K562 (cell line): ENCODE measurements around the gene CNOT1. TPM values are rescaled to one million over a fixed set of nuclear protein-coding genes. Genes with fewer than 3 reads are reported as not detected.

Experiments used
- EGR1 ChIP-seq: fragments of 450-650 bp; conservative IDR thresholded peaks from 2 replicates; pipeline ENCODE4 v1.6.1; 2017; ENCODE audit warnings: mild to moderate bottlenecking
- HMGXB4 ChIP-seq: sonication (generic); formaldehyde crosslinking; IDR thresholded peaks from 2 replicates; pipeline ENCODE4 v1.8.1; 2023; ENCODE audit warnings: mild to moderate bottlenecking, missing genetic modification reagents
- KDM2B ChIP-seq: fragments of 250-450 bp; sonication (Bioruptor Pico); IDR thresholded peaks from 2 replicates; pipeline ENCODE4 v1.8.0; 2021; ENCODE audit warnings: mild to moderate bottlenecking, moderate library complexity
- MLLT1 ChIP-seq, 2 experiments: fragments of 450-650 bp; IDR thresholded peaks; 2 replicates each; pipeline ENCODE4 v1.6.1; 2016
- USF2 ChIP-seq: sonication (generic); formaldehyde crosslinking; IDR thresholded peaks from 2 replicates; pipeline ENCODE4 v1.5.0; 2020; ENCODE audit warnings: missing genetic modification reagents
- ZBTB17 ChIP-seq: fragments of 450-650 bp; formaldehyde crosslinking; IDR thresholded peaks from 2 replicates; pipeline ENCODE4 v1.4.0; 2020; ENCODE audit warnings: mild to moderate bottlenecking
- ZNF263 ChIP-seq: sonication (generic); formaldehyde crosslinking; IDR thresholded peaks from 2 replicates; pipeline ENCODE4 v1.8.0; 2022; ENCODE audit warnings: mild to moderate bottlenecking, missing genetic modification reagents, borderline replicate concordance
- ZNF277 ChIP-seq: fragments of 250-450 bp; sonication (Bioruptor Pico); IDR thresholded peaks from 2 replicates; pipeline ENCODE4 v1.8.0; 2022; ENCODE audit warnings: inconsistent platforms, mild to moderate bottlenecking, moderate library complexity, borderline replicate concordance
- ZNF384 ChIP-seq: IDR thresholded peaks from 2 replicates; pipeline ENCODE4 v1.6.1; 2012; ENCODE audit warnings: low read depth, low read length, improper control_type of control experiment
- ZNF75A ChIP-seq: fragments of 450-650 bp; formaldehyde crosslinking; IDR thresholded peaks from 2 replicates; pipeline ENCODE4 v1.4.0; 2020; ENCODE audit warnings: mild to moderate bottlenecking
- ZNF766 ChIP-seq: fragments of 200-800 bp; sonication (Bioruptor generic); conservative IDR thresholded peaks from 2 replicates; pipeline ENCODE4 v1.6.1; 2016; ENCODE audit warnings: missing genetic modification characterization, missing compliant biosample characterization
- polyA plus RNA-seq, 8 experiments: library from polyadenylated mRNA; depleted of rRNA in 4 of 8; stranded (reverse) in 5 of 8; unstranded in 3 of 8; fragments of >200 nt; fragmentation: Nextera tagmentation in 2 of 8; fragmentation: Illumina TruSeq in 1 of 8; extraction: Ambion mirVana in 2 of 8; extraction: Trizol in 1 of 8; gene quantifications; 2 replicates each; pipeline versions ENCODE4 v1.2.1 to v1.2.3, GENCODE V29; 2011 to 2014; ENCODE audit warnings: inconsistent platforms in 1 of 8, missing spikeins in 1 of 8
- total RNA-seq, 7 experiments: library from RNA; depleted of rRNA in 6 of 7; stranded (reverse); fragments of >200 nt in 6 of 7; fragmentation: Illumina TruSeq in 2 of 7; extraction: Trizol in 2 of 7; gene quantifications; 2 replicates each; pipeline versions ENCODE4 v1.2.1 to v1.2.3, GENCODE V29; 2011 to 2021; ENCODE audit warnings: low replicate concordance in 1 of 7

Gene CNOT1
- total and polyA plus RNA-seq, 9 of the 15 experiments (the other 6 are each of a cell fraction or from before 2014, with no cell fraction given) = 110 to 270 (median 220) TPM

- TF ChIP-seq ZNF277 (no peak), KDM2B (no peak), ZNF75A (CRISPR knock-in tag) (no peak), ZBTB17 (CRISPR knock-in tag) (no peak), ZNF384 (no peak), USF2 (CRISPR knock-in tag) (no peak), ZNF263 (CRISPR knock-in tag) (no peak), ZNF766 (CRISPR knock-in tag) (no peak), EGR1 (no peak), HMGXB4 (no peak), MLLT1 (IDR thresholded peaks at IDR 0.05) (no peak)
- TF ChIP-seq, all 486 proteins: peak for 0
Measured at GRCh38 chr16:58614860-58615259, 14.8 kb downstream of the CNOT1 start (continued).
